ENCODE data around the gene ADAMTSL1.

DNA sequence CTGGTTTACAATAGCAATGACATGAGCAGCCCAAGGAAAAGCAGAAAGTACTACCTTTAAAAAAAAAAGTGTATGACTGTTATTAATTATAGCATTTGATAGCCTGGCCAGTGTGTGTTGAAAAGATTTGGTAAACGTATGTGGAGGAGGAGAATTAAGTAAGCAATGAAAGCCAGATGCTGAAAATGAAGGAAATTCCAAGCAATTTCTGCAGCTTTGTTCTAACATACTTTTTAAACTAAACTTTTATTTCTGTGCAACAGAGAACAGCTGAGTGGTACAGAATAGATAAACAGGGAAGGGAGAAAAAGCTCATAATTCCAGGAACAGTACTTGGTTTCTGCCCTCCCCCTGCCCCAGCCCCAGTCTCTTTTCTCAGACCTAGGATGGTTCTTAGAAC, 252.6 kb downstream of the ADAMTSL1 start:
- TF ChIP-seq, protein P1, sequence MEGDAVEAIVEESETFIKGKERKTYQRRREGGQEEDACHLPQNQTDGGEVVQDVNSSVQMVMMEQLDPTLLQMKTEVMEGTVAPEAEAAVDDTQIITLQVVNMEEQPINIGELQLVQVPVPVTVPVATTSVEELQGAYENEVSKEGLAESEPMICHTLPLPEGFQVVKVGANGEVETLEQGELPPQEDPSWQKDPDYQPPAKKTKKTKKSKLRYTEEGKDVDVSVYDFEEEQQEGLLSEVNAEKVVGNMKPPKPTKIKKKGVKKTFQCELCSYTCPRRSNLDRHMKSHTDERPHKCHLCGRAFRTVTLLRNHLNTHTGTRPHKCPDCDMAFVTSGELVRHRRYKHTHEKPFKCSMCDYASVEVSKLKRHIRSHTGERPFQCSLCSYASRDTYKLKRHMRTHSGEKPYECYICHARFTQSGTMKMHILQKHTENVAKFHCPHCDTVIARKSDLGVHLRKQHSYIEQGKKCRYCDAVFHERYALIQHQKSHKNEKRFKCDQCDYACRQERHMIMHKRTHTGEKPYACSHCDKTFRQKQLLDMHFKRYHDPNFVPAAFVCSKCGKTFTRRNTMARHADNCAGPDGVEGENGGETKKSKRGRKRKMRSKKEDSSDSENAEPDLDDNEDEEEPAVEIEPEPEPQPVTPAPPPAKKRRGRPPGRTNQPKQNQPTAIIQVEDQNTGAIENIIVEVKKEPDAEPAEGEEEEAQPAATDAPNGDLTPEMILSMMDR (IDR thresholded peaks at IDR 0.05; ENCODE audit: extremely low read depth in 1 of 2, insufficient read depth in 1 of 2, low read depth in 1 of 2, low read length in 2 of 2) = no peak
- no peak for TF ChIP-seq JUN (IDR thresholded peaks at IDR 0.05; ENCODE audit: borderline replicate concordance, insufficient read depth, insufficient read length, low read depth)
- no peak for TF ChIP-seq EZH2 (IDR thresholded peaks at IDR 0.05; ENCODE audit: borderline replicate concordance, low read depth, low read length, severe bottlenecking)
- TF ChIP-seq POLR2A (IDR thresholded peaks at IDR 0.05; ENCODE audit: low read depth, low read length) = no peak
- no peak for TF ChIP-seq POLR2AphosphoS5 (IDR thresholded peaks at IDR 0.05; ENCODE audit: insufficient read depth, low read depth, low read length)
